ENCODE results near the gene SLC22A23.

DNA sequence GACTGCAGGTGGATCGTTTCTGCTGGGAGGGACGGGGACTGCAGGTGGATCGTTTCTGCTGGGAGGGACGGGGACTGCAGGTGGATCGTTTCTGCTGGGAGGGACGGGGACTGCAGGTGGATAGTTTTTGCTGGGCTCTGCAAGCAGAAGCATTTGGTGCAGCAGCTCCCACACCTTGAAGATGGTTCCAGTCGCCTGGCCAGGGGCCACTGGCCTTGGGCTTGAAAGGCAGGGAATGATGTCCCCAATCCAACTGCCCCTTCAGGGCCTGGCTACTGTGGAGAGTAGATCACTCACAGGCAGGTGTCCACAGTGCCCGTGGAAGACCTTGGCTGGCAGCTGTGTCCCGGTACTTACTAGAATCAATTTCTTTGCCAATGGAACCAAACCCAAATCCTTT is 129.9 kb downstream of the SLC22A23 start:
- TF ChIP-seq EZH2 (IDR thresholded peaks at IDR 0.05): no peak
- TF ChIP-seq POLR2AphosphoS5 (IDR thresholded peaks at IDR 0.05; ENCODE audit: borderline replicate concordance, low read depth, low read length): no peak
- no peak for TF ChIP-seq FOXP2 (optimal IDR thresholded peaks at IDR 0.05; ENCODE audit: control extremely low read depth, extremely low read length, insufficient read depth)

Data from SK-N-MC (cell line).